ENCODE measurements around the gene RNF145. TPM values are rescaled to one million over a fixed set of nuclear protein-coding genes. Genes with fewer than 3 reads are reported as not detected.

The RNF145 gene
- total RNA-seq, 4 donors from 2014 or later, result 20.2 to 78.2 (median 73.6) TPM

GRCh38 chr5:159217236-159217635, 7.9 kb upstream of the RNF145 start:
- Histone ChIP-seq H3K4me3 (no peak overlapping the region), H3K9me3 (no peaks in the 10 kb centered on the region), H3K27me3 (no peaks in the 10 kb centered on the region), H3K4me1 (no peaks in the 10 kb centered on the region), H3K27ac (no peak overlapping the region), H3K36me3 (no peaks in the 10 kb centered on the region)
- no peak for TF ChIP-seq POLR2A (IDR thresholded peaks at IDR 0.05)
- TF ChIP-seq, protein P1, sequence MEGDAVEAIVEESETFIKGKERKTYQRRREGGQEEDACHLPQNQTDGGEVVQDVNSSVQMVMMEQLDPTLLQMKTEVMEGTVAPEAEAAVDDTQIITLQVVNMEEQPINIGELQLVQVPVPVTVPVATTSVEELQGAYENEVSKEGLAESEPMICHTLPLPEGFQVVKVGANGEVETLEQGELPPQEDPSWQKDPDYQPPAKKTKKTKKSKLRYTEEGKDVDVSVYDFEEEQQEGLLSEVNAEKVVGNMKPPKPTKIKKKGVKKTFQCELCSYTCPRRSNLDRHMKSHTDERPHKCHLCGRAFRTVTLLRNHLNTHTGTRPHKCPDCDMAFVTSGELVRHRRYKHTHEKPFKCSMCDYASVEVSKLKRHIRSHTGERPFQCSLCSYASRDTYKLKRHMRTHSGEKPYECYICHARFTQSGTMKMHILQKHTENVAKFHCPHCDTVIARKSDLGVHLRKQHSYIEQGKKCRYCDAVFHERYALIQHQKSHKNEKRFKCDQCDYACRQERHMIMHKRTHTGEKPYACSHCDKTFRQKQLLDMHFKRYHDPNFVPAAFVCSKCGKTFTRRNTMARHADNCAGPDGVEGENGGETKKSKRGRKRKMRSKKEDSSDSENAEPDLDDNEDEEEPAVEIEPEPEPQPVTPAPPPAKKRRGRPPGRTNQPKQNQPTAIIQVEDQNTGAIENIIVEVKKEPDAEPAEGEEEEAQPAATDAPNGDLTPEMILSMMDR (IDR thresholded peaks at IDR 0.05), result no peak
- intact Hi-C loops (cut with DNase I; ENCODE audit: low total_unique reads), result no loop called here
- DNase-seq, result no peak

GRCh38 chr5:159216454-159216853, 7.1 kb upstream of the RNF145 start:
- no peak for DNase-seq
- Histone ChIP-seq H3K4me3 (no peak overlapping the region), H3K36me3 (no peaks in the 10 kb centered on the region), H3K27ac (no peak overlapping the region), H3K27me3 (no peaks in the 10 kb centered on the region), H3K9me3 (no peaks in the 10 kb centered on the region), H3K4me1 (no peaks in the 10 kb centered on the region)
- intact Hi-C loops (cut with DNase I; ENCODE audit: low total_unique reads), result no loop called here
- no peak for TF ChIP-seq POLR2A (IDR thresholded peaks at IDR 0.05)
- TF ChIP-seq, protein P1 (IDR thresholded peaks at IDR 0.05), result no peak

GRCh38 chr5:159215886-159216285, 6.5 kb upstream of the RNF145 start:
- Histone ChIP-seq H3K27me3 (no peaks in the 10 kb centered on the region), H3K4me1 (no peaks in the 10 kb centered on the region), H3K36me3 (no peaks in the 10 kb centered on the region), H3K9me3 (no peaks in the 10 kb centered on the region), H3K4me3 (no peak overlapping the region), H3K27ac (no peak overlapping the region)
- no peak for DNase-seq
- no peak for TF ChIP-seq POLR2A (IDR thresholded peaks at IDR 0.05)
- TF ChIP-seq, protein P1 (IDR thresholded peaks at IDR 0.05), result no peak
- intact Hi-C loops (cut with DNase I; ENCODE audit: low total_unique reads), result no loop called here

DNA sequence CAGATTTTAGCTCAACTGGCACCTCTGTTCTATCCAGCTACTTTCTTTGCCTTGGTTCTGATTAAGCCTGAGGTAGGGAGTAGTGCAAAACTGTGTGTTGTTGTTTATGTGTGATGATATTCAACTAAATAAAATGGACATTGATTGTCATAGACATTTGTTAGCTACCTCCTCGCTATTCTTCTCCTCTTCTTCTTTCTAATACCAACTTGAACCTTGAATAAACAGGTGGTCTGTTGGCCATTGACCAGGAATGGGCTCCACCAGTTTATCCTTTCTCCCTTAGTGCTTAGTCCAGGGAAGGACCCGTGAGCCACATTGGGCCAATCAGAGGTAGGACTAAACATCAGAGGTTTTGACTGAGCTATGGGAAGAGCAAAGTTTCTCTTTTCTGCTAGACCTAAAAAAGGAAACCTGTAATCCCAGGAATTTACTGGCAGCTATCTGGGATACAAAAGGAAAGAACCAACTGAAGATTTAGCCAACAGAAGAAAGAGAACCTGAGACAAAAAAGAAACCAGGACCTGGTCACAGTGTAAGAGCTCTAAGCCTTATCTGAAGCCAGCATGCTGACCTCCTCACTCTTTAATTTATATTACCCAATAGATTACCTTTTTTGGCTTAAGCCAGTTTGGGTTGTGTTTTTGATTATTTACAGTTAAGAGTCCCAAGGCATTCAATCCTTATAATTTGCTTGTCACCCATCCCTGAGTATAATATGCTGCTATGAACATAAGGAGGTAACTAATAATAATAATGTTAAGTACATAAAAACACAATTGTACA, 5.3 kb upstream of the RNF145 start:
- intact Hi-C loops (cut with DNase I; ENCODE audit: low total_unique reads), result no loop called here
- Histone ChIP-seq H3K27ac (no peak overlapping the region), H3K9me3 (no peaks in the 10 kb centered on the region), H3K36me3 (no peaks in the 10 kb centered on the region), H3K27me3 (no peaks in the 10 kb centered on the region), H3K4me3 (no peak overlapping the region), H3K4me1 (no peaks in the 10 kb centered on the region)
- DNase-seq, result no peak
- no peak for TF ChIP-seq POLR2A (IDR thresholded peaks at IDR 0.05)
- TF ChIP-seq, protein P1 (IDR thresholded peaks at IDR 0.05), result no peak

DNA sequence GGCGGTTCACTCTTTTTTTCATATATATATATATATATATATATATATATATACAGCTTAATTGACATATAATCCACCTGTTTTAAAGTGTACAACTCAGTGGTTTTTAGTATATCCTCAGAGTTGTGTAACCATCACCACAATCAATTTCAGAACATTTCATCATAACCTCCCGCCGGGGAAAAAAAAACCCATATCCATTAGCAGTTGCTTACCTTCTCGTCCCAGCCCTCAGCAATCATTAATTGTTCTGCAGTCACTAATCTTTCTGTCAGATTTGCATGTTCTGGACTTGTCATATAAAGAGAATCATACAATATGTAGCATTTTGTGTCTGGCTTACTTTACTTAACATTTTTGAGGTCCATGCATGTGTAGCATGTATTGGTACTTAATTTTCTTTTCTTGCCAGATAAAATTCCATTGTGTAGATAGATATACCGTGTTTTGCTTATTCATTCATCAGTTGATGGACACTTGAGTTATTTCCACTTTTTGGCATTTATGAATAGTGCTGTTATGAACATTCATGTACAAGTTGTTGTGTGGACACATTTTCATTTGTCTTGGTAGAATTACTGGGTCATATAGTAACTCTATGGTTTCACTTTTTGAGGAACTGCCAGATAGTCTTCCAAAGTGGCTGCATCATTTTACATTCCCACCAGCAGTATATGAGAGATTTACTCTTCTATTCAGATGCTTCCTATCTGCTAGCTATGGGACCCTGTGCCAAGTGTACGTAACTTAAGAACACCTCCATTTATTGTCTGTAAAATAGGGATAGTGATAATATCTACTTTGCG, 3.5 kb upstream of the RNF145 start:
- TF ChIP-seq, protein P1 (IDR thresholded peaks at IDR 0.05), result no peak
- TF ChIP-seq POLR2A (IDR thresholded peaks at IDR 0.05), result no peak
- Histone ChIP-seq H3K9me3 (no peaks in the 10 kb centered on the region), H3K27ac (no peak overlapping the region), H3K4me3 (no peak overlapping the region), H3K4me1 (no peaks in the 10 kb centered on the region), H3K36me3 (no peaks in the 10 kb centered on the region), H3K27me3 (no peaks in the 10 kb centered on the region)
- DNase-seq, result no peak
- intact Hi-C loops (cut with DNase I; ENCODE audit: low total_unique reads), result no loop called here

All from uterus (tissue), 4 donors.